NB4 (cell line): Measurements from ENCODE around the gene MUSK.

ENCODE experiments used
- CTCF ChIP-seq: IDR thresholded peaks from one replicate; pipeline ENCODE4 v1.5.1; 2012; ENCODE audit warnings: low read depth, low read length
- MYC ChIP-seq: IDR thresholded peaks from 2 replicates; pipeline ENCODE4 v1.6.1; 2011; ENCODE audit warnings: low read depth, low read length
- POLR2A ChIP-seq: IDR thresholded peaks from 2 replicates; pipeline ENCODE4 v1.6.1; 2011; ENCODE audit warnings: mild to moderate bottlenecking; ENCODE audit not compliant: insufficient read length; ENCODE audit errors: extremely low read depth
- TF ChIP-seq, protein P1 (sequence below): IDR thresholded peaks from 2 replicates; pipeline ENCODE4 v1.6.1; 2011; ENCODE audit warnings: low read depth, low read length

GRCh38 chr9:110623462-110624025 is 45.0 kb upstream of the MUSK start:
- TF ChIP-seq CTCF, result peak; percentile 29
- TF ChIP-seq POLR2A, result no peak
- TF ChIP-seq, protein P1, sequence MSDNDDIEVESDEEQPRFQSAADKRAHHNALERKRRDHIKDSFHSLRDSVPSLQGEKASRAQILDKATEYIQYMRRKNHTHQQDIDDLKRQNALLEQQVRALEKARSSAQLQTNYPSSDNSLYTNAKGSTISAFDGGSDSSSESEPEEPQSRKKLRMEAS, result no peak
- TF ChIP-seq MYC, result no peak
